Measurements from ENCODE around the gene WWC2.

Gene WWC2

DNA sequence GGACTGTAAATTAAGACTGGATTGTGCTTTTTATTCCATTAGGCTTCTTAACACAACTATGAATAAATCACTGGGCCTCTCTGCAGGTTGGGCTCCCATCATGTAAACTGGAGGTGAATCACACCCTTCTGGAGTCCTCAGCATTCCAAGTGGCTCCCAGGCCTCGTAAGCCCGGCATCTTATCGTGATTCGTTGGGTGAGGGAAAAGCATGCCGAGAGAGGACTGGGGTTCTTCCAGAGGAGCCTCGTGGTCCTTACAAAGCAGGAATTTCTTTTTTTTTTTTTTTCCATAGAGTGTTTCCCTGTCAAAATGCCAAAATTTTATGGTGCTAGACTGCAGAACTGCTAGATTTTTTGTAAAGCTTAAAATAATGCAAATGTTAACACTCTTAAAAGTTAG, 201.0 kb downstream of the WWC2 start:
- Histone ChIP-seq H3K9me3 (ENCODE audit: low read length) (no peaks in the 10 kb centered on the region), H2AFZ (ENCODE audit: low read depth, low read length) (no peak overlapping the region), H3K4me3 (ENCODE audit: low read length) (no peak overlapping the region), H3K36me3 (ENCODE audit: insufficient read depth, low read length) (peaks cover 13% of the 10 kb centered on the region), H3K27me3 (ENCODE audit: insufficient read depth, low read length) (no peaks in the 10 kb centered on the region), H3K4me1 (ENCODE audit: insufficient read depth, low read length) (peaks cover 21% of the 10 kb centered on the region)

GRCh38 chr4:183300655-183301054, 201.6 kb downstream of the WWC2 start:
- H2AFZ ChIP-seq (ENCODE audit: low read depth, low read length): no peak overlapping the region
- peaks cover 11% of the 10 kb centered on the region for H3K36me3 ChIP-seq (ENCODE audit: insufficient read depth, low read length)
- H3K4me3 ChIP-seq (ENCODE audit: low read length): no peak overlapping the region
- no peaks in the 10 kb centered on the region for H3K9me3 ChIP-seq (ENCODE audit: low read length)
- peaks cover 15% of the 10 kb centered on the region for H3K4me1 ChIP-seq (ENCODE audit: insufficient read depth, low read length)
- no peaks in the 10 kb centered on the region for H3K27me3 ChIP-seq (ENCODE audit: insufficient read depth, low read length)

DNA sequence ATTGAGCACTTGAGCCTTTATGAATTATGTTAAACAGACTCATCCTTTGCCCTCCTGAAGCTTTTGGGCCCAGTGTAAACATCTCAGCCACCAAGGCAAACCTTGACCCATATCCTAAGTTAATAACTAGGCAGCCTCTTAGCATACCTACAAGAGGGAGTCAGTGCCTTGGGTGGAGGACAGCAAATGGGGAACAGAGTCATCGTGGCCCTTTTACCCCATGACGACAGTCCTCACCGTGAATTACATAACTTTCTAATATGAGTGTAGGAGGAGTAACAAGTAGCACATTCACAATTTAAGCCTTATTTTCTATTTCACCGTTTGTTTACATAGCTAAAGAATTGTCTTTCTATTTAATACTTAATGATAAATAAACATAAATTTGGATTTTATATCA, 204.2 kb downstream of the WWC2 start:
- no peak overlapping the region for H2AFZ ChIP-seq (ENCODE audit: low read depth, low read length)
- H3K36me3 ChIP-seq (ENCODE audit: insufficient read depth, low read length): peaks cover 5% of the 10 kb centered on the region
- H3K4me3 ChIP-seq (ENCODE audit: low read length): no peak overlapping the region

GRCh38 chr4:183304067-183304466, 205.0 kb downstream of the WWC2 start:
- no peak overlapping the region for H2AFZ ChIP-seq (ENCODE audit: low read depth, low read length)
- no peaks in the 10 kb centered on the region for H3K27me3 ChIP-seq (ENCODE audit: insufficient read depth, low read length)
- H3K4me1 ChIP-seq (ENCODE audit: insufficient read depth, low read length): peaks cover 12% of the 10 kb centered on the region
- no peak overlapping the region for H3K4me3 ChIP-seq (ENCODE audit: low read length)
- peaks cover 7% of the 10 kb centered on the region for H3K36me3 ChIP-seq (ENCODE audit: insufficient read depth, low read length)
- H3K9me3 ChIP-seq (ENCODE audit: low read length): no peaks in the 10 kb centered on the region

More for the DNA sequence above, 204.2 kb downstream of the WWC2 start:
- Histone ChIP-seq H3K9me3 (ENCODE audit: low read length) (no peaks in the 10 kb centered on the region), H3K27me3 (ENCODE audit: insufficient read depth, low read length) (no peaks in the 10 kb centered on the region), H3K4me1 (ENCODE audit: insufficient read depth, low read length) (peaks cover 13% of the 10 kb centered on the region)

GRCh38 chr4:183304538-183304937, 205.5 kb downstream of the WWC2 start:
- Histone ChIP-seq H3K36me3 (ENCODE audit: insufficient read depth, low read length) (peaks cover 7% of the 10 kb centered on the region), H3K4me1 (ENCODE audit: insufficient read depth, low read length) (peaks cover 8% of the 10 kb centered on the region), H2AFZ (ENCODE audit: low read depth, low read length) (no peak overlapping the region), H3K27me3 (ENCODE audit: insufficient read depth, low read length) (no peaks in the 10 kb centered on the region), H3K4me3 (ENCODE audit: low read length) (no peak overlapping the region), H3K9me3 (ENCODE audit: low read length) (no peaks in the 10 kb centered on the region)

DNA sequence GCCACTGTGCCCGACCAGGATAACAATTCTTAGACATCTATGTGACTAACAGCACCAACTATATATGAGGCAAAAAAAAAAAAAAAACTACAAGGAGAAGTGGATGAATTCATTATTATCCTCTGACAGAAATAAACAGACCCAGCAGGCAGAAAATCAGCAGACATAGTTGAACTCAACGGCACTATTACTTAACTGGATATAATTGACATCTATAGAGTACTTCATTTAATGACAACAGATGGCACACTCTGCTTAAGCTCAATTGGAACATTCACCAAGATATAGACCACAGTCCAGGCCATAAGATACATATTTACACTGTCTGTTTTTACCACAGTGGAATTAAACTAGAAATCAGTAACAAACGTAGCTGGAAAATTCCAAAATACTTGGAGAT, 207.8 kb downstream of the WWC2 start:
- H3K9me3 ChIP-seq (ENCODE audit: low read length): no peaks in the 10 kb centered on the region
- no peaks in the 10 kb centered on the region for H3K27me3 ChIP-seq (ENCODE audit: insufficient read depth, low read length)
- H3K36me3 ChIP-seq (ENCODE audit: insufficient read depth, low read length): peaks cover 7% of the 10 kb centered on the region
- no peak overlapping the region for H3K4me3 ChIP-seq (ENCODE audit: low read length)
- no peak overlapping the region for H2AFZ ChIP-seq (ENCODE audit: low read depth, low read length)
- H3K4me1 ChIP-seq (ENCODE audit: insufficient read depth, low read length): no peaks in the 10 kb centered on the region

DNA sequence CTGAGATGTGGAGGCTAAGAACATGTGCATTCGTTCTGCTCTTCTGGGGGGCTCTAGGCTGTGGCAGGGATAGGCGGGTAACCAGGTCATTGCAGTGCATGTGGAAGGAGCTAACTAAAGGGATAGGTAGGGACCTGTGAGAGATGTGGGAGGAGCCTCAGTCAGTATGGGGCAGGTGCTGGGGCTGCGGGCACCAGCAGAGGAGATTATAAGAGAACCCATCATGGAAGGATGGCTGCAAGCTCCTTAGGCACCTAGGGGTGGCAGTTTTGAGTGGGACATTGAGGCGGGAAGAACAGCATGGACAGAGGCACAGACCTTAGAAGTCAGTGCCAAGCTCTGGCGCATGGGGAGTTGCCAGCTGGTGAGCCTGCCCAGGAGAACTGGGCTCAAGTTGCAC, 213.8 kb downstream of the WWC2 start:
- Histone ChIP-seq H2AFZ (ENCODE audit: low read depth, low read length) (no peak overlapping the region), H3K9me3 (ENCODE audit: low read length) (no peaks in the 10 kb centered on the region), H3K4me1 (ENCODE audit: insufficient read depth, low read length) (no peaks in the 10 kb centered on the region), H3K36me3 (ENCODE audit: insufficient read depth, low read length) (peaks cover 36% of the 10 kb centered on the region), H3K27me3 (ENCODE audit: insufficient read depth, low read length) (no peaks in the 10 kb centered on the region), H3K4me3 (ENCODE audit: low read length) (no peak overlapping the region)

DNA sequence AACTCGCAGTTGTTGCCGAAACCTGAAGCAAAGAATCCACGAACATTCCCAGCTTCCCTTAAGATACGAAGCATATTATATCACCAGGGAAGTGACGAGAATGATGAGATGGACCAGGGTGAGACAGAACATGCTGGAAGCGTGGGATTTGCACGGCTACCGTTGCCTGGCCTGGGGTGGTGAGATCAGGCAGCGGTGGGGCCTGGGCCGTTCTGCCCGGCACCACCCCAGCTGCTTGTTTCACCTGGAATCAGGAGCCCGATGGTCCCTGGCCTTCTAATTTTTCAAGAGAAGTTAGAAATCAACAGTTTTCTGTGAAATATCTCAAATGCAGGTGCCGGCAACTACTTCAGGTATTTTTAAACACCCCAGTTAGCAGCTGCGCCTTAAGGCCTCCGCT, 215.3 kb downstream of the WWC2 start:
- H2AFZ ChIP-seq (ENCODE audit: low read depth, low read length): no peak overlapping the region
- H3K4me3 ChIP-seq (ENCODE audit: low read length): no peak overlapping the region
- H3K9me3 ChIP-seq (ENCODE audit: low read length): no peaks in the 10 kb centered on the region
- peaks cover 31% of the 10 kb centered on the region for H3K36me3 ChIP-seq (ENCODE audit: insufficient read depth, low read length)
- H3K4me1 ChIP-seq (ENCODE audit: insufficient read depth, low read length): no peaks in the 10 kb centered on the region
- H3K27me3 ChIP-seq (ENCODE audit: insufficient read depth, low read length): no peaks in the 10 kb centered on the region

GRCh38 chr4:183314806-183315205, 215.7 kb downstream of the WWC2 start:
- no peaks in the 10 kb centered on the region for H3K9me3 ChIP-seq (ENCODE audit: low read length)
- H3K4me1 ChIP-seq (ENCODE audit: insufficient read depth, low read length): no peaks in the 10 kb centered on the region
- no peaks in the 10 kb centered on the region for H3K27me3 ChIP-seq (ENCODE audit: insufficient read depth, low read length)
- peaks cover 31% of the 10 kb centered on the region for H3K36me3 ChIP-seq (ENCODE audit: insufficient read depth, low read length)
- no peak overlapping the region for H3K4me3 ChIP-seq (ENCODE audit: low read length)
- H2AFZ ChIP-seq (ENCODE audit: low read depth, low read length): no peak overlapping the region

DNA sequence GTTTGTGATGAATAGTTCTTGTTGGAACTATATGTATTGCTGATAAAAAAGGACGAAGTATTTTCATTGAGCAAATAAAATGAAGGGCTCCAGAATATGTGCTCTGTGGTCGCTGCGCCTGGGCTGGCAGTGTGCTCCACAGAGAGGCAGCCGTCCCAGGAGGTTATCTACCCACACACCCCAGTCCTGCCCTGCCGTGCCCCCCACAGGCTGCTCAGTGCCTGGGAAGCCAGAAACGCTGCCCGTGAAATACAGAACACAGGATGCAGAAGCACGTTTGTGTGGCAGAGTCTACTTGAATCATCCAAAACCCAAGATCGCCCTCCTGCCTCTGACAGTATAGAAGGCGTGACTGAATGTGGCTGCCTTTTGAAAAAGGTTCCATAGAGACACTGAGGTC, 219.6 kb downstream of the WWC2 start:
- Histone ChIP-seq H3K4me1 (ENCODE audit: insufficient read depth, low read length) (no peaks in the 10 kb centered on the region), H3K9me3 (ENCODE audit: low read length) (no peaks in the 10 kb centered on the region), H3K36me3 (ENCODE audit: insufficient read depth, low read length) (peaks cover 17% of the 10 kb centered on the region), H3K27me3 (ENCODE audit: insufficient read depth, low read length) (no peaks in the 10 kb centered on the region), H3K4me3 (ENCODE audit: low read length) (no peak overlapping the region), H2AFZ (ENCODE audit: low read depth, low read length) (no peak overlapping the region)

DNA sequence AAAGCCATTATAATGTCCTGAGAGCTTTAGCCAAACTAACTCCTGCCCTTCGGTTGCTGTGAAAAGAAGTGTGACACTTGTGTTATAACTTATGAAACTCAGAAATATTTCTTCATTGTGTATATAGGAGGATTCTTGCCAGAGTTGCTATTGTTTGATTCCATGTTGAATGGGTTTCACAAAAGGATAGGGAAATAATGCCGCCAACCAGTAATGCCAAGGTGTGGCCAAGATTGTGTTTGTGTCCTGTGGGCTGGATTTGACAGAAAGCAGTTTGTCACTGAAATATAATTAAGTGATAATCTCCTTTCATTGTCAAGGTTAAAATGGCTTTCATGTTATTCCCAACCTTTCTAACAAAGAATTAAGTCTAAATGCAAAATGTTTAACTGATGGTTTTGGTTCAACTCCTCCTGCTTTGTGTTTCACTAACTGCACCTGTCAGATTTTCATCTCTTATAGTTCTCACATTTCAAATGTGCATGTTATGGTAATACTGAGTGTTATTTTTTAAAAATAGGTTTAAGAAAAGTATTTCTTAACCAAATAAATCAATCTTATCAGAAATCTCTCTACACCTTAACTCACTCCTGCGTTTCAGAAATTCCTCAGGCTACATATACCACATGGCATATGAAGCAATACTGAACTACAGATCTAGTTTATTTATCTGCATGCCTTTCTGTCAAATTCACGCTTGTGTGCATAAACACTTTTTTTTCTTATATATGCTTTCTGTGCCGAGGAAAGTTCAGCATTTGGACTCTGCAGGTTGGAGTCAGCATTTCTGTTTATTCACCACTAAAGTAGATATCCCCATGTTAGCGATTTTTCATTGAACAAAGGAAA, 221.4 kb downstream of the WWC2 start, which contains the start of gene CLDN22:
Gene CLDN22 (minus strand): TSS at position 66 of the 849 bp plus-strand sequence. CDS start 58 bp downstream, at position 8.
- H3K36me3 ChIP-seq (ENCODE audit: insufficient read depth, low read length): peaks cover 5% of the 10 kb centered on the region
- H2AFZ ChIP-seq (ENCODE audit: low read depth, low read length): no peak within 1 kb of the TSS
- no peak within 1 kb of the TSS for H3K4me3 ChIP-seq (ENCODE audit: low read length)
- no peaks in the 10 kb centered on the region for H3K27me3 ChIP-seq (ENCODE audit: insufficient read depth, low read length)
- H3K9me3 ChIP-seq (ENCODE audit: low read length): no peaks in the 10 kb centered on the region
- H3K4me1 ChIP-seq (ENCODE audit: insufficient read depth, low read length): no peaks in the 10 kb centered on the region

DNA sequence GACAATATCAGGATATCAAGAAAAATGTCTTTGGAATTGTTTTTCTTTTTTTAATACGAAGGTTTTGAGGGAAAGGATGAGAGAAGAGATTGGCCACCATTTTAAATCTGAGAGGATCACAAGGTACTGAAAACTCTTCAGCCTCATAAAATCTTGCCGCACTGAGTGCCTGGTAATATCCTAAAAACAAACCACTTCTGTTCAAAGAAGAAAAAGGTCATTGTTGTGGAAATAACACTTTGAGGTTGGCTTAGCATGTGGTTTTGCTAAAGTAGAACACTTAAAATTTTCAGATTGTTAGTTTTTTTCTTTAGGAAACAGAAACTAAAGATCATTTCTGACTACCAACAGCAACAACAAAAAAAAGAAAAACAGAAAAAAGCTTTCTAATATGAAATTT, 222.0 kb downstream of the WWC2 start:
- Histone ChIP-seq H3K4me1 (ENCODE audit: insufficient read depth, low read length) (no peaks in the 10 kb centered on the region), H3K4me3 (ENCODE audit: low read length) (no peak overlapping the region), H2AFZ (ENCODE audit: low read depth, low read length) (no peak overlapping the region), H3K36me3 (ENCODE audit: insufficient read depth, low read length) (peaks cover under 1% of the 10 kb centered on the region), H3K9me3 (ENCODE audit: low read length) (no peaks in the 10 kb centered on the region), H3K27me3 (ENCODE audit: insufficient read depth, low read length) (no peaks in the 10 kb centered on the region)

DNA sequence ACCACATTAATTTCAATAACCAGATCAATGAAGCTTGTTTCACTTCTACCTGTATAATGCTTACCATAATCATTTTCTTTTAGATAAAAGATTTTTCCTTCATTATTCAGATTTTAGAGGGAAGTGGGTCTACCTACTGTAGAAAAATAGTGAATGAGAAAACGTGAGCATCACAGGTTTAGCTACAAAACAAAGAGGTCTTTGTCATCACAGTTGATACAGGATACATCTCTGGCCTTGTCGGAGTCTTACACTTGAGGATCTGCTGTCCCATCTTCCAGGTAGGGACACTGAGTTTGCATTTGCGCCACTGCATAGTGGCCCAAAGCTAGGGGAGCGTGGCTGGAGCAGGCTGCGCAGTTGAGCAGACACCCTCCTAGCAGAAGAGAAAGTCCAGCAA, 222.5 kb downstream of the WWC2 start:
- Histone ChIP-seq H3K4me3 (ENCODE audit: low read length) (no peak overlapping the region), H3K36me3 (ENCODE audit: insufficient read depth, low read length) (no peaks in the 10 kb centered on the region), H3K4me1 (ENCODE audit: insufficient read depth, low read length) (no peaks in the 10 kb centered on the region), H2AFZ (ENCODE audit: low read depth, low read length) (no peak overlapping the region), H3K9me3 (ENCODE audit: low read length) (no peaks in the 10 kb centered on the region), H3K27me3 (ENCODE audit: insufficient read depth, low read length) (no peaks in the 10 kb centered on the region)

- no peaks in the 10 kb centered on the region for H3K36me3 ChIP-seq (ENCODE audit: insufficient read depth, low read length)
- no peaks in the 10 kb centered on the region for H3K4me1 ChIP-seq (ENCODE audit: insufficient read depth, low read length)
- H3K27me3 ChIP-seq (ENCODE audit: insufficient read depth, low read length): no peaks in the 10 kb centered on the region
- H3K9me3 ChIP-seq (ENCODE audit: low read length): peaks cover 2% of the 10 kb centered on the region
- no peak within 1 kb of the TSS for H2AFZ ChIP-seq (ENCODE audit: low read depth, low read length)
- H3K4me3 ChIP-seq (ENCODE audit: low read length): no peak within 1 kb of the TSS
These were observed 223.3 kb downstream of the WWC2 start, which contains the start of gene CLDN24 for GRCh38 chr4:183322326-183322725. TSS of gene CLDN24 (minus strand) at chr4:183322426. CDS start at chr4:183322426, 0 bp downstream.
